Medulla oblongata (tissue), 1 donor: ENCODE data around the gene UTP4.
A peak's percentile ranks its signal among the peaks of the same experiment; 100 is the strongest.
"Not testable (repeated sequence)": the region's sequence is repeated elsewhere in the genome, so short reads cannot be mapped to it uniquely, and the experiment has no call there.

Experiments
- DNase-seq: peaks from one replicate; pipeline ENCODE4 v3.0.0-alpha.2; 2015; ENCODE audit errors: extremely low spot score

Gene UTP4

DNA sequence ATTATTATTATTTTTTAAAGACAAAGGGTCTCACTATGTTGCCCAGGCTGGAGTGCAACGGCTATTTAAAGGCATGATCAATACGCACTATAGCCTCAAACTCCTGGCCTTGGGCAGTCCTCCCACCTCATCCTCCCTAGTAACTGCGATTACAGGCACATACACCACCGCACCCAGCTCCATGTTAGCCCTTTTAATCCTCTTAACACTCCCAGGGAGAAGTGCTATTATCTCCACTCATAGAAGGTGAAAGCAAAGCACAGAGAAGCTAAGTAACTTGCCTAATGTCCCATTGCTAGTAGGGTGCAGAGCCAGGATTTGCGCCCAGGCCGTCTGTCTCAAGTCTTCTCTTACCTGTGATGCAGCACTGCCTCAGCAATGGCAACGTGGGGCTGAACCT lies 22.0 kb upstream of the UTP4 start:
- DNase-seq = no peak

DNA sequence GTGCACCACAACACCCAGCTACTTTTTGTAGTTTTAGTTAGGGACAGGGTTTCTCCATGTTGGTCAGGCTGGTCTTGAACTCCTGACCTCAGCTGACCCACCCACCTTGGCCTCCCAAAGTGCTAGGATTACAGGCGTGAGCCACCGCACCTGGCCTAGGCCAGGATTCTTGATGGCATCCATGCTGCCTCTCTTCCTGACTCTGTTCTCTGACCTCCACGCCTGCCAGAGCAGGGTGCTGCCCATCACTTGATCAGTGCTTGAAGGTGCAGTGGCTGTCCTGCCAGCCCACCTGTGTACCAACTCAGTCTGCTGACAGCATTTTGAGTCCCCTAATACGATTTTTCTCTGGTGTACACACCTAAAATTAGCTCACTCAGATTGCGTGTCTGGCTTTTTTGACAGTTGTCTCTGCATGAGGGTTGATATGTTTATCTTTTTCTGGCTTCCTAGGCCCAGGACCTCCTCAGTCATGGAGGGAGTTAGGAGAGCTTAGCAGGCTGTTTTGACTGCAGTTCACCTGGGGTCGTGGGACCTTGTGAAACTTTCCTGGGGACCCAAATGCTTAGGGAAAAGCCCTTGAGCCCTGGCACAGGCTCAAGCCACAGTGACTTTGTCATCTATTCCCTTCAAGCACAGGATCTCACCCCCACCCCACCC lies 21.1 kb upstream of the UTP4 start:
- DNase-seq = no peak

DNA sequence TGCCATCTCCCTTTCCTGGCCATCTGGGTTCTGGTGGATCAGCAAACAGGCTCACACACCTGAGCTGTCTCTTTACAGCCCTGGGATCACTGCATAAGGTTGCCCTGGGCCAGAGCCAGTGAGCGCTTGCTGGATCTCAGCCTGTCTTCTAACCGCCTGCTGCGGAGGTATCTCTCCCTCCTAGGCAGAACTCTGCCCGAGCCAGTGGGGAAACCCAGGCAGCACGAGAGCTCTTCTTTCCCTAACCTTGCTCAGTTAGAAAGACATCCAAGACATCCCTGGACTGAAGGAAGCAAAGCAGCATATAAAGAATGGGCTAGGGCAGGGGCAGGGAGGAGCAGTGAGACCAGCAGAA lies 20.6 kb upstream of the UTP4 start:
- DNase-seq = no peak

DNA sequence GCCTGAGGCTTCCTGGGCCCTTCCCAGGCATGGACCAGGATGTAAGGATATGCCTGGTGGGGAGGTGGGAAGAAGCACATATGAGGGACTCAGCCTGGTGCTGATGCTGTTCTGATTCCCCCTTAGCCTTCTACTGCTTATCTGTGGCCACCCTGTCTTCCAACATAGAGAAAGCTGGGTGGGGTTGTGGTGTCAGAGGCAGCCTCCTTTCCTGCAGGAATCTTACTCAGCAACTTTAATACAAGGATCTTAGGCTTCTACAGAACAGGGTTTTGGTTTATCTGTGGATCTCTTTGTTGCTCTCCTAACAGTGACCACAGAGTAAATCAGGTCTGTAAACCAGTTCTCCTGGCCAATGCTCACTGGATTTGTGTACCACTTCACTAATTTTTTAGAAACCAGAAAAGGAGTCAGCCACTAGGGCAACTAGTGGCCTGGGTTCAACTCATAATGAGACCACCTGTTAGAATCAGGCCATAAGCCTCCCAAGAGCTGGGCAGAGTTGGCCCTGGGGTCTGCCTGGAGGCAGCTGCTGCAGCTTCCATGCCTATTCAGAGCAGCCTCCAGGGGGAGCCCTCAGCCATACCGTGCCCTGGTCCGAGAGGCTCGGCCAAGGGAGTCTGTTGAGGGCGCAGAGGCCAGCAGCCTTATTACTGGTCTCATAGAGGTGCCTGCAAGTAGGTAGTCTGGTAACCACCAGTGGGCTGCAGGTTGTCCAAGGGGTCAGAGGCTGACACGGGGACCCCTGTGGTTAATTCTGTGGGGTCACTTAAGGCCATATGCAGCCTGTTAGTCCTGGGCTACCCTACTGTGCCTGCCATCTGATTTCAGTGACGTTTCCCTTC lies 19.9 kb upstream of the UTP4 start:
- DNase-seq = no peak

- DNase-seq = no peak
These were observed 19.2 kb upstream of the UTP4 start for GRCh38 chr16:69113216-69113615.

GRCh38 chr16:69114346-69114975 lies 18.0 kb upstream of the UTP4 start:
- DNase-seq = no peak

GRCh38 chr16:69114976-69115355 lies 17.5 kb upstream of the UTP4 start:
- no peak for DNase-seq

GRCh38 chr16:69115361-69115760 lies 17.1 kb upstream of the UTP4 start:
- DNase-seq = no peak

DNA sequence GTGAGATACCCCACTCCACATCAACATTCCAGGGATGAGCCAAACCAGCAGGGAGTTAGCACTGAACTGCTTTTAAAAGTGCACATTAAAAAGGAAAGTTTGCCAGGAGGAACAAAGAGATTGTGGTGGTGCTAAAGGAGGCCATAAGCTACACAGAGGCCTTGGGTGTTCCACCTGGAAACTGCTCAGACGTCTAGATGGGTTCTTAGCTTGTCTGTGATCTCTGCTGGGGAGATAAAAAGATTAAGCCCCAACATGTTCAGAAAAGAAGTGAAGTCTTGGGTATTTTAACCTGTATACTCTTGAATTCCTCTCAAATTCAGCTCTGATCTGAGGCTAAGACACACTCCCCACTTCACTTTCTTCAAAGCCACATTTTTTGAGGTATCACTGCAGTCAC lies 16.6 kb upstream of the UTP4 start:
- no peak for DNase-seq

GRCh38 chr16:69116256-69116875 lies 16.1 kb upstream of the UTP4 start:
- DNase-seq = no peak

DNA sequence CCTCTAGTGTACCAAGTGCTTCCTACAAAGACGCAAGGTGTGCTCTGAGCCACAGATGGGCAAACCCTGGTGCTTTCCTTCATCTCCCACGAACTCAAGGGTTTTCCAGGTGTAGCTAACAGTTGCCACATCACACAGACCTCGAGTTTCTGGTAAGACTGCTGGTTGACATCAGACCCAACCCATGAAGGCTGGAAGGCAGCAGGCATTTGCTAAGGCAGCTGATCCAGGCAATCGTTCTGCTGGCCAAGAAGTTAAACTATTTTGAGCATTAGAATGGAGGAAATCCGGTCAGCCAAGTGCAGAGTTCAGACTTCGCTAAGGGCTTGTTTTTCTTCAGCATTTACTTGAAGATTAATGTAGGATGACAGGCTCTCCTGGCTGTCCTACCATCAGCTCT lies 15.5 kb upstream of the UTP4 start:
- no peak for DNase-seq

- DNase-seq = no peak
These were observed 14.0 kb upstream of the UTP4 start for GRCh38 chr16:69118468-69118867.

DNA sequence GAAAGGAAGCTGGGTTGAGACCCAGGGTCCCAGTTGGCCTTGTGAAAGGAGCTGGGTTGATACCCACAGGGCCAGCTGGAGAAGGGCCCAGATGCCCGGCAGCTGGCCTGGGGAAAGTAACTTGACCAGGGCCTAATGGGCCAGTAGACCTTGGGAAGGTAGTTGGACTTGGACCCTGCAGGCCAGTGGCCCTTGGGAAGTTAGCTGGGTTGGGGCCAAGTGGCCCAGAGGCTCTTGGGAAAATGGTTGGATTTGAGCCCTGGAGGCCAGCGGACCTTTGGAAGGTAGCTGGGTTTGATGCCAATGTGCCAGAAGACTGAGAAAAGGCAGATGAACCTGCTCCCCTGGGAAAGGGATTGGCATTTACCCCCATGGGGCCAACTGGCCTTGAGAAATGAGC lies 13.5 kb upstream of the UTP4 start:
- no peak for DNase-seq

DNA sequence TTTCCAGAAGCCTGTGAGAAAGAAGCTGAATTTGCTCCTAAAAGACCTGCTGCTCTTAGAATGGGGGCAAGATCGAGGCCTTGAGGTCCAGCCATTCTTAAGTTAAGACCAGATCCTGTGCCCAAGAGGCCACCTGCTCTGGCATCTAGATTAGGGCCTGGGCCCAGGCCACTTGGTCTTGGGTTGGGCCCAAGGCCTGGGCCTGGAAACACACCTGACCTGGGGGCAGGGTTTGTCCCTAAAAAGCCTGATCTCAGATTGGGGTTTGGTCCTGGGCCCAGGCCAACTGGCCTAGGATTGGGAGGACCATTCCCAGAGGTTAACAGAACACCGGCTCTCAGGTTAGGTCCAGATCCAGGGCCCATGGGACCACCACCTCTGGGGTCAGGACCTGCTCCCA lies 12.9 kb upstream of the UTP4 start:
- no peak for DNase-seq

- no peak for DNase-seq
These were observed 12.3 kb upstream of the UTP4 start for GRCh38 chr16:69120096-69120664.

- peak; percentile 77 for DNase-seq
These were observed 8.5 kb upstream of the UTP4 start for GRCh38 chr16:69123910-69124309.

- DNase-seq = not testable (repeated sequence)
These were observed 8.0 kb upstream of the UTP4 start for GRCh38 chr16:69124406-69124805.

GRCh38 chr16:69124961-69125360 lies 7.5 kb upstream of the UTP4 start:
- DNase-seq = not testable (repeated sequence)

DNA sequence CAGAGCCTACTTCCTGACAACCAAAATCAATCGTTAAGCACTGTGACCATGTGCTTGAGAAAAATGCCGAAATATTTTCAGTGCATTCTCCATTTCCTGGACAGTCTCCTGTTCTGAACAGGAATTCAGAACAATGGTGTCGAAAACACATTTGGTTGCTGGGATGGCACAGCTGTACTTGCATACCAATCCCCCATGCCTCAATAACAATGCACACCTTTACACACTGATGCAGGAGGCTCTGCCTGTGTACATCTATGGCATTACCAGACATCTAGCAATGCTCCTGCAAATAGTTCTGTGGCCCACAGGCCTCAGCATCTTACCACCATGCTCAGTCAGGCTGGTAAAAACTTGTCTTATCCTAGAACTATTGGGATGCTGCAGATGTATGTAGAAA lies 6.2 kb upstream of the UTP4 start:
- no peak for DNase-seq

DNA sequence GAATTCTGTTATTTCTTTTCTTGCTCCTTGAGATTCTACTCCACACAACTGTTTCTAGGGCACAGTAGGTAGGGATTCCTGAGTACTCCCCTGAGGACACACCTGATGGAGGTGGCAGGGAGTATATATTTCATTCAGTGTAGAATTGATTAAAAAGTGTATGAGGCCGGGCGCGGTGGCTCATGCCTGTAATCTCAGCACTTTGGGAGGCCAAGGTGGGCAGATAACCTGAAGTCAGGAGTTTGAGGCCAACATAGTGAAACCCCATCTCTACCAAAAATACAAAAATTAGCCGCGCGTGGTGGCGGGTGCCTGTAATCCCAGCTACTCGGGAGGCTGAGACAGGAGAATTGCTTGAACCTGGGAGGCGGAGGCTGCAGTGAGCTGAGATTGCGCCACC lies 5.6 kb upstream of the UTP4 start:
- not testable (repeated sequence) for DNase-seq

GRCh38 chr16:69127966-69128510 lies 4.4 kb upstream of the UTP4 start:
- DNase-seq = no peak

GRCh38 chr16:69130461-69130860 lies 2.0 kb upstream of the UTP4 start:
- no peak for DNase-seq
